ENCODE results near the gene SPDYE4. TPM values are rescaled to one million over a fixed set of nuclear protein-coding genes. Genes with fewer than 3 reads are reported as not detected.

Gene SPDYE4
- total and polyA plus RNA-seq, 2 experiments from 2014 or later, result not detected

- DNase-seq (ENCODE audit: low spot score), result no peak
- Histone ChIP-seq H3K4me1 (ENCODE audit: insufficient read depth) (no peaks in the 10 kb centered on the region), H4K20me1 (replicated peaks; ENCODE audit: insufficient read depth) (no peaks in the 10 kb centered on the region), H3K4me2 (no peak overlapping the region), H3K4me3 (no peak overlapping the region), H3K27ac (ENCODE audit: low read depth) (no peak overlapping the region), H3K27me3 (ENCODE audit: insufficient read depth) (no peaks in the 10 kb centered on the region), H3K9me2 (ENCODE audit: insufficient read depth) (no peaks in the 10 kb centered on the region), H3K36me3 (ENCODE audit: insufficient read depth) (no peaks in the 10 kb centered on the region), H3K79me2 (replicated peaks; ENCODE audit: insufficient read depth) (no peaks in the 10 kb centered on the region), H2AFZ (no peak overlapping the region), H3F3A (replicated peaks; ENCODE audit: low read depth) (no peaks in the 10 kb centered on the region)
- Mint-ChIP-seq H3K4me3 (no peak overlapping the region), H3K4me1 (no peaks in the 10 kb centered on the region), H3K36me3 (ENCODE audit: low read depth) (no peaks in the 10 kb centered on the region), H3K9me3 (no peaks in the 10 kb centered on the region), H3K27ac (no peak overlapping the region), H3K27me3 (ENCODE audit: insufficient read depth, low read depth, poor library complexity) (peaks cover 7% of the 10 kb centered on the region)
- ATAC-seq, result no peak
- no peak for TF ChIP-seq JUNB (IDR thresholded peaks at IDR 0.05; ENCODE audit: unreplicated experiment)
- no peak for TF ChIP-seq EZH2phosphoT487 (IDR thresholded peaks at IDR 0.05; ENCODE audit: unreplicated experiment)
- TF ChIP-seq ZNF114 (CRISPR knock-in tag; IDR thresholded peaks at IDR 0.05), result no peak
- no peak for TF ChIP-seq ZNF462 (CRISPR knock-in tag; IDR thresholded peaks at IDR 0.05)
- TF ChIP-seq NANOG (IDR thresholded peaks at IDR 0.05; ENCODE audit: borderline replicate concordance), result no peak
- TF ChIP-seq STAT1 (IDR thresholded peaks at IDR 0.05; ENCODE audit: unreplicated experiment), result no peak
- TF ChIP-seq ZNF331 (CRISPR knock-in tag; IDR thresholded peaks at IDR 0.05; ENCODE audit: low read depth), result no peak
These were observed 47.5 kb downstream of the SPDYE4 start for GRCh38 chr17:8710813-8711212.

DNA sequence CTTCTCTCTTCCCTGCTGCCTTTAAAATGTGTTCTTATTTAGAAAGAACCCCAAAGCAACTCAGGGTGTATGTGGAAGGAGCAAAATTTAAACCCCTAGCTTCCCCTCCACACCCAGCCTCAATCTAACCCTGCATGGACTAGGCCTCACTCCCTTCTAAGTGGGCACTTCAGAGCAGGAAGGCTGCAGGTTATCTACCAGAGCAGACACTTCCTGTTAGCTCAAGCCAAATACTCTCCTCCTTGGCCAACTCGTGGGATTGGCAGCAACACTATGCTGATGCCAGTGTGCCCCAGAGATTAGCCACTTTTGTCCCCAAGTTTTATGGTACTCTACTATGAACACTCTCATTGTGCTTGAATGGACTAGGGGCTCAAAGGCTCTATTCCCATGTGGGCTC, 49.3 kb downstream of the SPDYE4 start:
- Mint-ChIP-seq H3K27ac (no peak overlapping the region), H3K4me3 (no peak overlapping the region), H3K36me3 (ENCODE audit: low read depth) (no peaks in the 10 kb centered on the region), H3K4me1 (no peaks in the 10 kb centered on the region), H3K9me3 (peaks cover 6% of the 10 kb centered on the region; the same call in 2 of the 3 replicates), H3K27me3 (ENCODE audit: insufficient read depth, low read depth, poor library complexity) (peaks cover 5% of the 10 kb centered on the region)
- Histone ChIP-seq H3K36me3 (ENCODE audit: insufficient read depth) (no peaks in the 10 kb centered on the region), H3K27ac (ENCODE audit: low read depth) (no peak overlapping the region), H4K20me1 (replicated peaks; ENCODE audit: insufficient read depth) (no peaks in the 10 kb centered on the region), H3K9me2 (ENCODE audit: insufficient read depth) (no peaks in the 10 kb centered on the region), H3K79me2 (replicated peaks; ENCODE audit: insufficient read depth) (no peaks in the 10 kb centered on the region), H3K4me3 (no peak overlapping the region), H2AFZ (no peak overlapping the region), H3F3A (replicated peaks; ENCODE audit: low read depth) (no peaks in the 10 kb centered on the region), H3K4me2 (no peak overlapping the region), H3K4me1 (ENCODE audit: insufficient read depth) (no peaks in the 10 kb centered on the region), H3K27me3 (ENCODE audit: insufficient read depth) (no peaks in the 10 kb centered on the region)
- DNase-seq (ENCODE audit: low spot score) (no peak), ATAC-seq (no peak)
- TF ChIP-seq ETS1 (IDR thresholded peaks at IDR 0.05), result no peak
